GM19452 (cell line): ENCODE results near the gene CIB4.

Experiments
- ATAC-seq: cut with Tn5 transposase; IDR thresholded peaks from one replicate; pipeline ENCODE4 v1.9.1; 2021; ENCODE audit not compliant: unreplicated experiment

Gene CIB4

GRCh38 chr2:26555246-26556133 lies 85.7 kb downstream of the CIB4 start:
- no peak for ATAC-seq

- ATAC-seq = no peak
Observed at GRCh38 chr2:26552641-26553374, 88.4 kb downstream of the CIB4 start.

- ATAC-seq = no peak
Observed at GRCh38 chr2:26550276-26551015, 90.7 kb downstream of the CIB4 start.

- ATAC-seq = no peak
Observed at GRCh38 chr2:26542676-26543505, 98.3 kb downstream of the CIB4 start.

- no peak for ATAC-seq
Observed at GRCh38 chr2:26542194-26542455, 99.0 kb downstream of the CIB4 start.

GRCh38 chr2:26541401-26542193 lies 99.6 kb downstream of the CIB4 start:
- no peak for ATAC-seq

- no peak for ATAC-seq
Observed at GRCh38 chr2:26540961-26541360, 100.2 kb downstream of the CIB4 start.

GRCh38 chr2:26540306-26540705 lies 100.9 kb downstream of the CIB4 start:
- ATAC-seq = no peak

- no peak for ATAC-seq
Observed at GRCh38 chr2:26537826-26538475, 103.2 kb downstream of the CIB4 start.

GRCh38 chr2:26537069-26537825 lies 103.9 kb downstream of the CIB4 start:
- no peak for ATAC-seq

- no peak for ATAC-seq
Observed at GRCh38 chr2:26536371-26537068, 104.6 kb downstream of the CIB4 start.

GRCh38 chr2:26535663-26536275 lies 105.4 kb downstream of the CIB4 start:
- no peak for ATAC-seq

GRCh38 chr2:26534865-26535662 lies 106.1 kb downstream of the CIB4 start:
- no peak for ATAC-seq

GRCh38 chr2:26534098-26534864 lies 106.9 kb downstream of the CIB4 start:
- no peak for ATAC-seq

GRCh38 chr2:26533661-26534060 lies 107.5 kb downstream of the CIB4 start:
- ATAC-seq = no peak
